Heart right ventricle (tissue), 16 donors: ENCODE data around the gene OR13C3. TPM values are rescaled to one million over a fixed set of nuclear protein-coding genes. Genes with fewer than 3 reads are reported as not detected.

Experiments used
- ATAC-seq, 8 donors: fragments of 200-7000 bp; cut with Tn5 transposase; one replicate each; pipeline ENCODE4 v1.9.1; 2020; ENCODE audit warnings: mild to moderate bottlenecking in 8 of 8, moderate library complexity in 8 of 8, moderate number of reproducible peaks in 1 of 8
- DNase-seq, 2 donors: peaks; one replicate each; pipeline ENCODE4 v3.0.0-alpha.2; 2020
- H3K27ac ChIP-seq, 10 donors: fragments of 200-600 bp; sonication (generic) in 2 of 10; one replicate each; pipeline versions ENCODE4 v1.5.0 to v1.8.0; 2020 to 2022; ENCODE audit warnings: mild to moderate bottlenecking in 3 of 10
- H3K27me3 ChIP-seq, 7 donors: fragments of 200-600 bp; one replicate each; pipeline ENCODE4 v1.8.0; 2021 to 2022; ENCODE audit warnings: mild to moderate bottlenecking in 2 of 7
- H3K36me3 ChIP-seq, 9 donors: fragments of 200-600 bp; sonication (generic) in 1 of 9; one replicate each; pipeline versions ENCODE4 v1.5.0 to v1.8.0; 2020 to 2022; ENCODE audit warnings: mild to moderate bottlenecking in 2 of 9
- H3K4me1 ChIP-seq, 9 donors: fragments of 200-600 bp; sonication (generic) in 1 of 9; one replicate each; pipeline versions ENCODE4 v1.5.0 to v1.8.0; 2020 to 2022; ENCODE audit warnings: mild to moderate bottlenecking in 4 of 9
- H3K4me3 ChIP-seq, 10 donors: fragments of 200-600 bp; sonication (generic) in 2 of 10; one replicate each; pipeline versions ENCODE4 v1.5.0 to v1.8.0; 2020 to 2022; ENCODE audit warnings: mild to moderate bottlenecking in 7 of 10, moderate library complexity in 2 of 10
- H3K9me3 ChIP-seq, 11 donors: fragments of 200-600 bp in 10 of 11; sonication (generic) in 2 of 11; one replicate each; pipeline versions ENCODE4 v1.5.0 to v1.8.0; 2013 to 2022; ENCODE audit warnings: mild to moderate bottlenecking in 2 of 11, control low read depth in 1 of 11, moderate library complexity in 1 of 11
- CTCF ChIP-seq, 9 donors: fragments of 200-600 bp; sonication (generic) in 2 of 9; IDR thresholded peaks; one replicate each; pipeline versions ENCODE4 v1.5.0 to v1.8.0; 2021 to 2022; ENCODE audit warnings: antibody characterized with exemption in 9 of 9, mild to moderate bottlenecking in 5 of 9, moderate library complexity in 1 of 9
- WGBS, 2 donors: extraction: QIAGEN DNeasy Blood & Tissue Kit; methylation state at CpG; one replicate each; pipeline ENCODE4 v1.1.7; 2013; ENCODE audit warnings: inconsistent platforms in 1 of 2; 5-methylcytosine and 5-hydroxymethylcytosine counted together
- intact Hi-C, 10 donors: fragments of 100-400 bp; cut with DNase I; formaldehyde crosslinking; loops; one replicate each; pipeline versions ENCODE4 v1.11.1 to v1.14.2; 2022
- polyA plus RNA-seq, 2 donors: library from polyadenylated mRNA; stranded (reverse); fragments of 200-250 nt; gene quantifications; one replicate each; pipeline ENCODE4 v1.2.3, GENCODE V29; 2013
- total RNA-seq, 10 donors: library from RNA; stranded (reverse); fragmentation: NEBNext Ultra II Directional in 3 of 10; extraction: Animal tissue kit (Norgen Biotek cat#: 25700) in 3 of 10; gene quantifications; one replicate each; pipeline versions ENCODE4 v1.2.1 to v1.2.4, GENCODE V29; 2021 to 2023
- donor health status: Arrhythmogenic right ventricular cardiomyopathy.
- donor health status: ischemic (EF 13 %, LVEDD 7.1; RV severe dilation, severe dysfunction).
- donor health status: healthy with polysubstance abuse.
- donor health status: DM: no; HTN: yes; CAD: no.
- donor health status: DM: no; HTN: no; CAD: no.
- donor health status: ischemic (EF 25% LVEDD 6.9; RV normal size, moderate dysfunction).
- donor health status: ischemic (EF 25% LVEDD 5.7; RV mildly dilated, moderate dysfunction).
- donor health status: healthy.
- donor health status: DM: yes; HTN: yes; CAD: no.
- donor health status: Ischemic cardiomyopathy.
- donor health status: ischemic (EF 35%, LVEDD 5.7; RV mildly dilated, moderate dysfunction).
- donor health status: nonischemic (EF 11% LVEDD 7.7; RV severe dilation, severe dysfunction).
- donor health status: DM: yes; HTN: yes; CAD: no.
- donor health status: PGD.
- donor health status: ischemic (EF 29% LVEDD 5.4; RV normal size, mild dysfunction).
- donor health status: nonischemic (EF 23%, LVEDD 6.1; RV moderate dilation, normal function).

OR13C3 gene
- total and polyA plus RNA-seq, 12 donors = not detected

- WGBS, 2 donors = 33 to 37% methylated on average over 3 of the region's 3 CpGs
- Histone ChIP-seq H3K4me3 (no peak overlapping the region), H3K4me1 (no peaks in the 10 kb centered on the region), H3K9me3 (no peaks in the 10 kb centered on the region), H3K36me3 (no peaks in the 10 kb centered on the region), H3K27ac (no peak overlapping the region), H3K27me3 (no peaks in the 10 kb centered on the region)
- DNase-seq (no peak), ATAC-seq (no peak)
- intact Hi-C loops = loop anchor here in 1 of 10 donors (5.0 kb wide), 1 partner anchor 1197 kb away; the partner anchor contains the start of gene TMEM38B
- peak in 5 of 9 donors; percentile 14 to 38 (median 21) for TF ChIP-seq CTCF (IDR thresholded peaks at IDR 0.05)
These were observed 41.8 kb downstream of the OR13C3 start for GRCh38 chr9:104494808-104495207.

Other genes with a start within 250 kb of the OR13C3 start
- not detected for gene OR13F1, start 32.6 kb downstream of the OR13C3 start, total RNA-seq
- not detected for gene OR13F1, start 32.6 kb downstream of the OR13C3 start, polyA plus RNA-seq
- not detected for gene OR13C4, start 9.6 kb downstream of the OR13C3 start, total RNA-seq
- not detected for gene OR13C4, start 9.6 kb downstream of the OR13C3 start, polyA plus RNA-seq
- gene OR13C8, start 32.3 kb upstream of the OR13C3 start, total RNA-seq = not detected
- not detected for gene OR13C8, start 32.3 kb upstream of the OR13C3 start, polyA plus RNA-seq
- gene OR13C5, start 62.6 kb upstream of the OR13C3 start, total RNA-seq = not detected
- gene OR13C5, start 62.6 kb upstream of the OR13C3 start, polyA plus RNA-seq = not detected
- gene OR13C2, start 68.8 kb upstream of the OR13C3 start, total RNA-seq = not detected
- not detected for gene OR13C2, start 68.8 kb upstream of the OR13C3 start, polyA plus RNA-seq
- not detected for gene OR13C9, start 81.3 kb upstream of the OR13C3 start, total RNA-seq
- gene OR13C9, start 81.3 kb upstream of the OR13C3 start, polyA plus RNA-seq = not detected
- gene OR13D1, start 157.7 kb upstream of the OR13C3 start, total RNA-seq = not detected
- gene OR13D1, start 157.7 kb upstream of the OR13C3 start, polyA plus RNA-seq = not detected
- gene NIPSNAP3A, start 210.8 kb upstream of the OR13C3 start, total RNA-seq = 10 to 100 TPM; 19.9 to 34.9 (median 24.3) TPM
- 10 to 100 TPM; 10.2 to 28.6 TPM for gene NIPSNAP3A, start 210.8 kb upstream of the OR13C3 start, polyA plus RNA-seq
- 10 to 100 TPM; 25.0 to 38.6 (median 32.0) TPM for gene NIPSNAP3B, start 227.3 kb upstream of the OR13C3 start, total RNA-seq
- gene NIPSNAP3B, start 227.3 kb upstream of the OR13C3 start, polyA plus RNA-seq = 10 to 100 TPM in 1 of 2 donors, 1 to 10 TPM in 1; 6.9 to 12.1 TPM